Neural progenitor cell (in vitro differentiated cells): ENCODE results near the gene BANF1. TPM values are rescaled to one million over a fixed set of nuclear protein-coding genes. Genes with fewer than 3 reads are reported as not detected.

Experiments used
- DNase-seq: peaks from one replicate; pipeline ENCODE4 v3.0.0-alpha.2; 2016; ENCODE audit warnings: low spot score
- H2AFZ ChIP-seq: fragments of 200-600 bp; sonication (generic); replicated peaks from 2 replicates; pipeline ENCODE4 v1.6.1; 2016; ENCODE audit warnings: antibody characterized with exemption
- H3F3A ChIP-seq: fragments of 200-600 bp; sonication (generic); 2 replicates; pipeline ENCODE4 v1.6.1; 2016; ENCODE audit warnings: antibody characterized with exemption, low read depth
- H3K27ac ChIP-seq: fragments of 200-600 bp; sonication (generic); 2 replicates; pipeline ENCODE4 v1.5.1; 2016; ENCODE audit warnings: mild to moderate bottlenecking
- H3K27me3 ChIP-seq: fragments of 200-600 bp; sonication (generic); 2 replicates; pipeline ENCODE4 v1.6.1; 2016; ENCODE audit warnings: mild to moderate bottlenecking, moderate library complexity
- H3K36me3 ChIP-seq: fragments of 200-600 bp; sonication (generic); 2 replicates; pipeline ENCODE4 v1.5.1; 2016
- H3K4me1 ChIP-seq: fragments of 200-600 bp; sonication (generic); 2 replicates; pipeline ENCODE4 v1.6.1; 2016; ENCODE audit warnings: mixed run types
- H3K4me2 ChIP-seq: fragments of 200-600 bp; sonication (generic); 2 replicates; pipeline ENCODE4 v1.6.1; 2016
- H3K4me3 ChIP-seq: fragments of 200-600 bp; sonication (generic); 2 replicates; pipeline ENCODE4 v1.5.1; 2016
- H3K79me2 ChIP-seq: fragments of 200-600 bp; sonication (generic); 2 replicates; pipeline ENCODE4 v1.6.1; 2016; ENCODE audit warnings: low read depth
- H3K9ac ChIP-seq: fragments of 200-600 bp; sonication (generic); 2 replicates; pipeline ENCODE4 v1.6.1; 2016
- H3K9me3 ChIP-seq: fragments of 200-600 bp; sonication (generic); 2 replicates; pipeline ENCODE4 v1.5.1; 2016; ENCODE audit warnings: low read depth
- H4K20me1 ChIP-seq: fragments of 200-600 bp; sonication (generic); 2 replicates; pipeline ENCODE4 v1.6.1; 2016; ENCODE audit warnings: low read depth
- H3K27ac Mint-ChIP-seq: 3 replicates; pipeline ENCODE4 v1.8.0; 2021; ENCODE audit warnings: mixed read lengths
- H3K27me3 Mint-ChIP-seq: 2 replicates; pipeline ENCODE4 v1.8.0; 2022; ENCODE audit warnings: low read depth, mild to moderate bottlenecking, inconsistent platforms, moderate library complexity, mixed read lengths; ENCODE audit not compliant: insufficient read depth
- H3K36me3 Mint-ChIP-seq: 3 replicates; pipeline ENCODE4 v1.8.0; 2021; ENCODE audit warnings: mixed read lengths
- H3K4me1 Mint-ChIP-seq: 3 replicates; pipeline ENCODE4 v1.8.0; 2021; ENCODE audit warnings: mixed read lengths
- H3K4me3 Mint-ChIP-seq: 3 replicates; pipeline ENCODE4 v1.8.0; 2021; ENCODE audit warnings: mild to moderate bottlenecking, moderate library complexity, mixed read lengths
- H3K9me3 Mint-ChIP-seq: 3 replicates; pipeline ENCODE4 v1.8.0; 2020; ENCODE audit warnings: mixed read lengths
- EZH2 ChIP-seq: fragments of 200-600 bp; sonication (generic); IDR thresholded peaks from 2 replicates; pipeline ENCODE4 v1.6.1; 2017; ENCODE audit warnings: antibody characterized with exemption, mild to moderate bottlenecking, moderate library complexity
- EZH2phosphoT487 ChIP-seq: fragments of 200-600 bp; sonication (generic); IDR thresholded peaks from 2 replicates; pipeline ENCODE4 v1.6.1; 2017; ENCODE audit warnings: antibody characterized with exemption
- total RNA-seq: library from RNA; depleted of rRNA; stranded (reverse); fragments of >200 nt; gene quantifications from 2 replicates; pipeline ENCODE4 v1.2.3, GENCODE V29; 2015; ENCODE audit warnings: low replicate concordance
- TF ChIP-seq, protein P1 (sequence below): fragments of 200-600 bp; sonication (generic); IDR thresholded peaks from 2 replicates; pipeline ENCODE4 v1.5.1; 2017; ENCODE audit warnings: antibody characterized with exemption, mild to moderate bottlenecking

Gene BANF1
- total RNA-seq, 1 donor from 2014 or later, result 39.8 TPM

DNA sequence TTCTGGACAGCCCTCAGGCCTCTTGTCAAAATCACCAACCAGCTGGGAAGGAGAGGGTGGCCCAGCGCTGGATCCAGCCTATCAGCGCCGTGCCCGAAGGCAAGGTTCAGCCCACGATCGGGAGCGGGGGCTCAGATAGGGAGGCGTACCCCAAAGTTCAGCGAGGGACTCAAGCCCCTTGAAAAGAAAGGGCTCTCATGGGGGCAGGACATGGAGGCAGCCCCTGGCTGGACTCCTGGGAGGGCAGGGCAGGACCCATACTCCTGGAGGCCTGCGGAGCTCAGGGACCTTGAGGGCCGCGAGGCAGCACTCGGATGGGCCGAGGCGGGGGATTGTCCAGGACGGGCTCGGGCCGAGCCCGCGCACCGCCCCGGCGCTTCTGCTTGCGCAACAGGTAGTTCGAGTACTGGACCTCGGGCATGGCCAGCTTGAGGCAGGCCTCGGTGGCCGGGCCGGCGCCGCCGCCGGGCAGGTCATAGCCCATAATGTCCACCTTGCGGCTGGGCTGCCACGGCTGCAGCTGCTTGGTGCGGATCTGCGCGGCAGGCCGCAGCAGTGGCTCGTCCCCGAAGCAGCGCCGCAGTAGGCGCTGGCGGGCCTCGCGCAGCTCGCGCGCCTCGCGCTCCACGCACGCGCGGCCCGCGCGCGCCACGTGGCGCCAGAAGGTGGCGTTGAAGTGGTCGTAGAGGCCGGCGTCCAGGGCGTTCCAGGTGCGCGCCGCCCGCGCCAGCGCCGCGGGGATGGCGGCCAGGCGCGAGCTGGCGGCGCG, 40.1 kb downstream of the BANF1 start:
- H3F3A ChIP-seq, result peaks cover 16% of the 10 kb centered on the region
- Mint-ChIP-seq H3K36me3 (no peaks in the 10 kb centered on the region), H3K4me1 (peaks cover 7% of the 10 kb centered on the region), H3K9me3 (peaks cover 3% of the 10 kb centered on the region), H3K27me3 (no peaks in the 10 kb centered on the region), H3K4me3 (no peak overlapping the region), H3K27ac (no peak overlapping the region)
- H3K27me3 ChIP-seq, result no peaks in the 10 kb centered on the region
- H3K79me2 ChIP-seq, result peaks cover 12% of the 10 kb centered on the region
- peaks cover 8% of the 10 kb centered on the region for H3K4me1 ChIP-seq
- H2AFZ ChIP-seq, result no peak overlapping the region
- H4K20me1 ChIP-seq, result peaks cover 5% of the 10 kb centered on the region
- H3K4me3 ChIP-seq, result no peak overlapping the region
- peaks cover 4% of the 10 kb centered on the region for H3K36me3 ChIP-seq
- TF ChIP-seq, protein P1, sequence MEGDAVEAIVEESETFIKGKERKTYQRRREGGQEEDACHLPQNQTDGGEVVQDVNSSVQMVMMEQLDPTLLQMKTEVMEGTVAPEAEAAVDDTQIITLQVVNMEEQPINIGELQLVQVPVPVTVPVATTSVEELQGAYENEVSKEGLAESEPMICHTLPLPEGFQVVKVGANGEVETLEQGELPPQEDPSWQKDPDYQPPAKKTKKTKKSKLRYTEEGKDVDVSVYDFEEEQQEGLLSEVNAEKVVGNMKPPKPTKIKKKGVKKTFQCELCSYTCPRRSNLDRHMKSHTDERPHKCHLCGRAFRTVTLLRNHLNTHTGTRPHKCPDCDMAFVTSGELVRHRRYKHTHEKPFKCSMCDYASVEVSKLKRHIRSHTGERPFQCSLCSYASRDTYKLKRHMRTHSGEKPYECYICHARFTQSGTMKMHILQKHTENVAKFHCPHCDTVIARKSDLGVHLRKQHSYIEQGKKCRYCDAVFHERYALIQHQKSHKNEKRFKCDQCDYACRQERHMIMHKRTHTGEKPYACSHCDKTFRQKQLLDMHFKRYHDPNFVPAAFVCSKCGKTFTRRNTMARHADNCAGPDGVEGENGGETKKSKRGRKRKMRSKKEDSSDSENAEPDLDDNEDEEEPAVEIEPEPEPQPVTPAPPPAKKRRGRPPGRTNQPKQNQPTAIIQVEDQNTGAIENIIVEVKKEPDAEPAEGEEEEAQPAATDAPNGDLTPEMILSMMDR, result no peak
- no peak for TF ChIP-seq EZH2phosphoT487
- no peak overlapping the region for H3K27ac ChIP-seq
- H3K9ac ChIP-seq, result no peak overlapping the region
- no peak overlapping the region for H3K4me2 ChIP-seq
- no peak for DNase-seq
- no peaks in the 10 kb centered on the region for H3K9me3 ChIP-seq

DNA sequence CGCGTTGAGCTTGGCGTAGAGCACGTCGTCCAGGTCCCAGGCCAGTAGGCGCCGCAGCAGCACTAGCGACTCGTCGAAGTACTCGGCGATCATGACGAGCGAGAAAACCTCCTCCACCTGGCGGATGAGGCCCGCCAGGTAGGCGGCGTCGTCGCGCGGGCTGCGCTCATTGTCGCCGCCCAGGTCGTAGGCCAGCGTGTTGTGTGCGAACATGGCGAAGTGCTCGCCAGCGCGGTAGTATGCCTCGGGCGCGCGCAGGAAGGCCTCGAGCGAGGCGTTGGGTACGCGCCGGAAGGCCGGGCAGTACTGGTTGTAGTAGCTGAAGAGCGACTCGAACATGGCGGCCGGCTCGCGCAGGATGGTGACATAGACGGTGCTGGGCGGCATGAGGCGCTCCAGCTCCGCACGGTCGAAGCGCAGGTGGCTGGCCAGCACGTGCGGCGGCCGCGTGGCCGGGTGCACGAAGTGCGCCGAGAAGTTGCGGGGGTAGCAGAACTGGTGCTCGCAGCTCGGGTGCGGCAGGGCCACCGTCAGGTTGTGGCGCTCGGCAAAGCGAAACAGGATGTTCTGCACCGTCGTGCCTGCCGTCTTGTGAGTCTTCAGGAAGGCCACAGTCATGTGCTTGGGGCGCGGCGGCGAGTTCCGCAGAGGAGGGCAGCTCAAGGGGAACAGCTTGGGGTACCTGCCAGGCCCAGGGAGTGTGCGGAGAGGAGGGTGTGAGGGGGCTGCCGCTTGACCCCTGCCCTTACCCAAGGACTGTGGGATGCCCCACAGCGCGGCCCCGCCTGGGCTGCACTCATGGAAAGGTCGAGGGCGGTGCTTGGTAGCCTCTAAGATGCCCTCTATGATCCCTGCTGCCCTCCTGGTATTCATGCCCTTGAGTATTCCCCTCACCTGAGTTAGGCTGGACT, 40.9 kb downstream of the BANF1 start:
- Histone ChIP-seq H4K20me1 (peaks cover 5% of the 10 kb centered on the region), H3K27me3 (no peaks in the 10 kb centered on the region), H3F3A (peaks cover 16% of the 10 kb centered on the region), H3K36me3 (peaks cover 4% of the 10 kb centered on the region), H3K4me3 (no peak overlapping the region), H3K4me2 (no peak overlapping the region), H2AFZ (no peak overlapping the region), H3K9ac (no peak overlapping the region), H3K79me2 (peaks cover 20% of the 10 kb centered on the region), H3K9me3 (no peaks in the 10 kb centered on the region), H3K27ac (no peak overlapping the region), H3K4me1 (peaks cover 14% of the 10 kb centered on the region)
- Mint-ChIP-seq H3K27me3 (no peaks in the 10 kb centered on the region), H3K4me3 (no peak overlapping the region), H3K27ac (no peak overlapping the region), H3K36me3 (no peaks in the 10 kb centered on the region), H3K9me3 (peaks cover 2% of the 10 kb centered on the region), H3K4me1 (peaks cover 14% of the 10 kb centered on the region)
- TF ChIP-seq, protein P1, result no peak
- TF ChIP-seq EZH2, result no peak
- TF ChIP-seq EZH2phosphoT487, result no peak
- no peak for DNase-seq

DNA sequence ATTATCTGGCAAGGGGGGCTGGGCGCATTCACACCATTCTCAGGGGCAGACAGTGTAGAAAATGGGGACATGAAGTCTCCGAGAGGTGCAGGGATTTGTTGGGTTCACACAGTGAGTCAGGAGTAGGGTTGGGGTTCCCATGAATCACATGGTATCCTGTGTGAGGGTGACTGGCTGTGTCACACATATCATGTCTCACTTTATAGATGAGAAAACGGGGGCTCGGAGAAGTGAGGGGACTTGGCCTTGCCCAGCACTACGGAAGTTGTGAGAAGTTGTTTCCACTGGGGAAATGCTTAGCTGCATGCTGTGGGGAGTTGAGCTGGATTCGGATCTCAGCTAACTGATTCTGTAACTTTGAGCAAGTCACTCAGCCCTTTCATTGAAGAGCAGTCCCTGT, 42.5 kb downstream of the BANF1 start:
- Histone ChIP-seq H4K20me1 (peaks cover 5% of the 10 kb centered on the region), H3K4me3 (no peak overlapping the region), H2AFZ (no peak overlapping the region), H3K9ac (no peak overlapping the region), H3K36me3 (peaks cover 4% of the 10 kb centered on the region), H3K9me3 (no peaks in the 10 kb centered on the region), H3K27me3 (no peaks in the 10 kb centered on the region), H3K4me2 (peak overlapping the region; percentile 65), H3K4me1 (peaks cover 15% of the 10 kb centered on the region), H3K27ac (no peak overlapping the region), H3K79me2 (peaks cover 23% of the 10 kb centered on the region), H3F3A (peaks cover 23% of the 10 kb centered on the region)
- DNase-seq, result no peak
- H3K36me3 Mint-ChIP-seq, result no peaks in the 10 kb centered on the region
- H3K27ac Mint-ChIP-seq, result peak overlapping the region; percentile 54
- peaks cover 2% of the 10 kb centered on the region for H3K9me3 Mint-ChIP-seq
- H3K4me1 Mint-ChIP-seq, result peaks cover 22% of the 10 kb centered on the region
- H3K4me3 Mint-ChIP-seq, result peak overlapping the region; percentile 22
- H3K27me3 Mint-ChIP-seq, result no peaks in the 10 kb centered on the region
- TF ChIP-seq, protein P1, result no peak
- TF ChIP-seq EZH2 (no peak), EZH2phosphoT487 (no peak)
